Right renal pelvis (tissue), 4 donors: ENCODE data around the gene PLAC1. TPM values are rescaled to one million over a fixed set of nuclear protein-coding genes. Genes with fewer than 3 reads are reported as not detected.

ENCODE experiments used
- polyA plus RNA-seq, 4 donors: library from polyadenylated mRNA; unstranded; fragments of 120-200 nt; gene quantifications; one replicate each; pipeline ENCODE4 v1.2.1, GENCODE V29; 2013; ENCODE audit not compliant: insufficient read length in 4 of 4

The PLAC1 gene
- polyA plus RNA-seq, 4 donors: 4.5 to 10.5 (median 5.5) TPM

Other genes starting within 250 kb of the PLAC1 start
- 10 to 100 TPM; 44.4 to 49.8 (median 47.5) TPM for gene HPRT1, start 198.3 kb downstream of the PLAC1 start, polyA plus RNA-seq
- gene PABIR2, start 138.7 kb upstream of the PLAC1 start, polyA plus RNA-seq: 10 to 100 TPM; 36.9 to 46.9 (median 41.4) TPM